SK-N-MC (cell line): Measurements from ENCODE around the gene PRPH.

Experiments
- DNase-seq: peaks from one replicate; pipeline ENCODE4 v3.0.0-alpha.2; 2011; ENCODE audit warnings: low read depth, low spot score
- H3K27ac ChIP-seq: fragments of 200-600 bp; sonication (generic); 2 replicates; pipeline ENCODE4 v1.5.1; 2016; ENCODE audit warnings: mixed run types
- H3K36me3 ChIP-seq: fragments of 200-600 bp; sonication (generic); 2 replicates; pipeline ENCODE4 v1.6.1; 2017; ENCODE audit warnings: antibody characterized with exemption, low read length, mixed read lengths; ENCODE audit not compliant: insufficient read depth
- H3K4me3 ChIP-seq: fragments of 200-600 bp; sonication (generic); 2 replicates; pipeline ENCODE4 v1.5.1; 2016
- H3K9ac ChIP-seq: fragments of 200-600 bp; sonication (generic); 2 replicates; pipeline ENCODE4 v1.8.0; 2017; ENCODE audit warnings: mixed run types, mixed read lengths; ENCODE audit not compliant: insufficient read length
- H3K9me3 ChIP-seq: fragments of 200-600 bp; sonication (generic); 2 replicates; pipeline ENCODE4 v1.6.1; 2017; ENCODE audit warnings: low read depth, mild to moderate bottlenecking, antibody characterized with exemption, low read length, moderate library complexity, mixed read lengths
- EZH2 ChIP-seq: fragments of 200-600 bp; sonication (generic); IDR thresholded peaks from one replicate; pipeline ENCODE4 v1.6.1; 2017; ENCODE audit warnings: antibody characterized with exemption
- FOXP2 ChIP-seq: optimal IDR thresholded peaks from 2 replicates; pipeline ENCODE3; 2011; ENCODE audit warnings: mild to moderate bottlenecking, moderate library complexity; ENCODE audit not compliant: insufficient read depth; ENCODE audit errors: extremely low read length, control extremely low read depth
- POLR2AphosphoS5 ChIP-seq: IDR thresholded peaks from 2 replicates; pipeline ENCODE4 v1.6.1; 2012; ENCODE audit warnings: mild to moderate bottlenecking, low read depth, low read length, borderline replicate concordance

The PRPH gene

GRCh38 chr12:49294804-49295081 lies 204 bp upstream of the PRPH start:
- TF ChIP-seq FOXP2 (no peak), POLR2AphosphoS5 (no peak), EZH2 (no peak)
- no peak for DNase-seq
- no peak overlapping the region for H3K27ac ChIP-seq
- H3K36me3 ChIP-seq, result no peaks in the 10 kb centered on the region
- no peak overlapping the region for H3K4me3 ChIP-seq
- H3K9ac ChIP-seq, result no peak overlapping the region
- H3K9me3 ChIP-seq, result no peaks in the 10 kb centered on the region

GRCh38 chr12:49296034-49296835 lies 1.3 kb downstream of the PRPH start:
- no peak for DNase-seq
- no peak overlapping the region for H3K4me3 ChIP-seq
- TF ChIP-seq FOXP2 (no peak), POLR2AphosphoS5 (no peak), EZH2 (no peak)
- no peak overlapping the region for H3K9ac ChIP-seq
- no peaks in the 10 kb centered on the region for H3K9me3 ChIP-seq
- H3K27ac ChIP-seq, result no peak overlapping the region
- H3K36me3 ChIP-seq, result no peaks in the 10 kb centered on the region

GRCh38 chr12:49296836-49297694 lies 2.1 kb downstream of the PRPH start:
- DNase-seq, result no peak
- TF ChIP-seq FOXP2 (no peak), POLR2AphosphoS5 (no peak), EZH2 (no peak)

GRCh38 chr12:49297695-49298060 lies 2.7 kb downstream of the PRPH start:
- TF ChIP-seq POLR2AphosphoS5 (no peak), FOXP2 (no peak), EZH2 (no peak)
- Histone ChIP-seq H3K27ac (no peak overlapping the region), H3K9ac (peak overlapping the region; percentile 45)

More at GRCh38 chr12:49296836-49297694, 2.1 kb downstream of the PRPH start:
- no peak overlapping the region for H3K27ac ChIP-seq
- peak overlapping the region; percentile 45 for H3K9ac ChIP-seq
- no peaks in the 10 kb centered on the region for H3K36me3 ChIP-seq
- H3K4me3 ChIP-seq, result peak overlapping the region; percentile 66
- no peaks in the 10 kb centered on the region for H3K9me3 ChIP-seq

GRCh38 chr12:49298160-49298559 lies 3.2 kb downstream of the PRPH start:
- Histone ChIP-seq H3K9me3 (no peaks in the 10 kb centered on the region), H3K4me3 (no peak overlapping the region; the same call in 1 of the 2 replicates), H3K36me3 (no peaks in the 10 kb centered on the region), H3K9ac (no peak overlapping the region), H3K27ac (no peak overlapping the region)
- DNase-seq, result no peak
- TF ChIP-seq POLR2AphosphoS5, result no peak
- no peak for TF ChIP-seq EZH2
- no peak for TF ChIP-seq FOXP2

More at GRCh38 chr12:49297695-49298060, 2.7 kb downstream of the PRPH start:
- no peak for DNase-seq
- Histone ChIP-seq H3K4me3 (peak overlapping the region; percentile 66), H3K9me3 (no peaks in the 10 kb centered on the region), H3K36me3 (no peaks in the 10 kb centered on the region)

GRCh38 chr12:49301760-49302159 lies 6.8 kb downstream of the PRPH start:
- H3K4me3 ChIP-seq, result no peak overlapping the region
- H3K9ac ChIP-seq, result no peak overlapping the region
- H3K36me3 ChIP-seq, result no peaks in the 10 kb centered on the region
- no peak overlapping the region for H3K27ac ChIP-seq
- no peak for TF ChIP-seq POLR2AphosphoS5
- no peak for TF ChIP-seq FOXP2
- no peak for TF ChIP-seq EZH2
- H3K9me3 ChIP-seq, result no peaks in the 10 kb centered on the region
- DNase-seq, result no peak

- TF ChIP-seq FOXP2 (no peak), POLR2AphosphoS5 (no peak), EZH2 (no peak)
- no peak overlapping the region for H3K9ac ChIP-seq
- no peaks in the 10 kb centered on the region for H3K9me3 ChIP-seq
- no peak for DNase-seq
- H3K4me3 ChIP-seq, result no peak overlapping the region
- no peak overlapping the region for H3K27ac ChIP-seq
- no peaks in the 10 kb centered on the region for H3K36me3 ChIP-seq
Measured at GRCh38 chr12:49304161-49304560, 9.2 kb downstream of the PRPH start.

GRCh38 chr12:49305762-49306510 lies 11.0 kb downstream of the PRPH start:
- Histone ChIP-seq H3K9ac (no peak overlapping the region), H3K9me3 (no peaks in the 10 kb centered on the region), H3K36me3 (no peaks in the 10 kb centered on the region), H3K4me3 (no peak overlapping the region), H3K27ac (no peak overlapping the region)
- no peak for DNase-seq
- TF ChIP-seq POLR2AphosphoS5 (no peak), EZH2 (no peak), FOXP2 (no peak)
